Measurements from ENCODE around the gene LARP6.

DNA sequence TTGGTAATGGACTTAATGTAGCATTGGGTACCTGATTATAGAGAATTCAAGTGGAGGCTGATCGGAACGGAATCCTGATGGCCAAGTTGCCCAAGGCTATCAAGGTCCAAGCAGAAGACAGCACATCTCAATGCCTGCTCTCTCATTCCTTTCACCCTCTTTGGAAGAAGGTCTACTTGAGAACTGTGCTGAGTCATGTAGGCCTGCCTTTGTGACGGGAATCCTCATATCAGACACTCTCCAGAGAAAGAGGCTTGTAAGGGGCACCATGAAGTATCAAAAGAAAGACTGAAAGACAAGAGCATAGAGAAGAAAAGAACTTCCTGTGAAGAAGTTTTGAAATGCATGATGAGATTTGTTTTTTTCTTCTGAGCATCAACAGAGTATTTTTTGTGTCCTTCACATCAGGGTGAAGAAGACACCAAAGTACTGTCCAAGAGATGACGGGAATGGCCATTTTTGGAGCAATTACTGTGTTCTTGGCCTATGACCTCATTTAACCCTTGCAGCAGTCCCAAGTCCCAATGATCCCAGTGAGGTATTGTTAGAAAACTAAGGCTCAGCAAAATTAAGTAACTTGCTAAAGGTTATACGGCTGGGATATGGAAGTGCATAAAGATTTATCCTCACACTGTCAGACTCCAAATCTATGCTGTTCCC, 13.2 kb upstream of the LARP6 start:
- TF ChIP-seq, protein P1, sequence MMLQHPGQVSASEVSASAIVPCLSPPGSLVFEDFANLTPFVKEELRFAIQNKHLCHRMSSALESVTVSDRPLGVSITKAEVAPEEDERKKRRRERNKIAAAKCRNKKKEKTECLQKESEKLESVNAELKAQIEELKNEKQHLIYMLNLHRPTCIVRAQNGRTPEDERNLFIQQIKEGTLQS (IDR thresholded peaks at IDR 0.05): no peak
- TF ChIP-seq, protein P2, sequence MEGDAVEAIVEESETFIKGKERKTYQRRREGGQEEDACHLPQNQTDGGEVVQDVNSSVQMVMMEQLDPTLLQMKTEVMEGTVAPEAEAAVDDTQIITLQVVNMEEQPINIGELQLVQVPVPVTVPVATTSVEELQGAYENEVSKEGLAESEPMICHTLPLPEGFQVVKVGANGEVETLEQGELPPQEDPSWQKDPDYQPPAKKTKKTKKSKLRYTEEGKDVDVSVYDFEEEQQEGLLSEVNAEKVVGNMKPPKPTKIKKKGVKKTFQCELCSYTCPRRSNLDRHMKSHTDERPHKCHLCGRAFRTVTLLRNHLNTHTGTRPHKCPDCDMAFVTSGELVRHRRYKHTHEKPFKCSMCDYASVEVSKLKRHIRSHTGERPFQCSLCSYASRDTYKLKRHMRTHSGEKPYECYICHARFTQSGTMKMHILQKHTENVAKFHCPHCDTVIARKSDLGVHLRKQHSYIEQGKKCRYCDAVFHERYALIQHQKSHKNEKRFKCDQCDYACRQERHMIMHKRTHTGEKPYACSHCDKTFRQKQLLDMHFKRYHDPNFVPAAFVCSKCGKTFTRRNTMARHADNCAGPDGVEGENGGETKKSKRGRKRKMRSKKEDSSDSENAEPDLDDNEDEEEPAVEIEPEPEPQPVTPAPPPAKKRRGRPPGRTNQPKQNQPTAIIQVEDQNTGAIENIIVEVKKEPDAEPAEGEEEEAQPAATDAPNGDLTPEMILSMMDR (IDR thresholded peaks at IDR 0.05; ENCODE audit: low read depth, low read length, missing input control): no peak
- TF ChIP-seq, protein P3, sequence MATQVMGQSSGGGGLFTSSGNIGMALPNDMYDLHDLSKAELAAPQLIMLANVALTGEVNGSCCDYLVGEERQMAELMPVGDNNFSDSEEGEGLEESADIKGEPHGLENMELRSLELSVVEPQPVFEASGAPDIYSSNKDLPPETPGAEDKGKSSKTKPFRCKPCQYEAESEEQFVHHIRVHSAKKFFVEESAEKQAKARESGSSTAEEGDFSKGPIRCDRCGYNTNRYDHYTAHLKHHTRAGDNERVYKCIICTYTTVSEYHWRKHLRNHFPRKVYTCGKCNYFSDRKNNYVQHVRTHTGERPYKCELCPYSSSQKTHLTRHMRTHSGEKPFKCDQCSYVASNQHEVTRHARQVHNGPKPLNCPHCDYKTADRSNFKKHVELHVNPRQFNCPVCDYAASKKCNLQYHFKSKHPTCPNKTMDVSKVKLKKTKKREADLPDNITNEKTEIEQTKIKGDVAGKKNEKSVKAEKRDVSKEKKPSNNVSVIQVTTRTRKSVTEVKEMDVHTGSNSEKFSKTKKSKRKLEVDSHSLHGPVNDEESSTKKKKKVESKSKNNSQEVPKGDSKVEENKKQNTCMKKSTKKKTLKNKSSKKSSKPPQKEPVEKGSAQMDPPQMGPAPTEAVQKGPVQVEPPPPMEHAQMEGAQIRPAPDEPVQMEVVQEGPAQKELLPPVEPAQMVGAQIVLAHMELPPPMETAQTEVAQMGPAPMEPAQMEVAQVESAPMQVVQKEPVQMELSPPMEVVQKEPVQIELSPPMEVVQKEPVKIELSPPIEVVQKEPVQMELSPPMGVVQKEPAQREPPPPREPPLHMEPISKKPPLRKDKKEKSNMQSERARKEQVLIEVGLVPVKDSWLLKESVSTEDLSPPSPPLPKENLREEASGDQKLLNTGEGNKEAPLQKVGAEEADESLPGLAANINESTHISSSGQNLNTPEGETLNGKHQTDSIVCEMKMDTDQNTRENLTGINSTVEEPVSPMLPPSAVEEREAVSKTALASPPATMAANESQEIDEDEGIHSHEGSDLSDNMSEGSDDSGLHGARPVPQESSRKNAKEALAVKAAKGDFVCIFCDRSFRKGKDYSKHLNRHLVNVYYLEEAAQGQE (IDR thresholded peaks at IDR 0.05): no peak
- TF ChIP-seq EGR1 (IDR thresholded peaks at IDR 0.05; ENCODE audit: low read depth in 2 of 2) (no peak), YY1 (IDR thresholded peaks at IDR 0.05) (no peak), RAD21 (IDR thresholded peaks at IDR 0.05) (no peak), RXRA (IDR thresholded peaks at IDR 0.05) (no peak)
